ENCODE results near the gene COL26A1.
"Not testable (repeated sequence)": the region's sequence is repeated elsewhere in the genome, so short reads cannot be mapped to it uniquely, and the experiment has no call there.

COL26A1 gene

DNA sequence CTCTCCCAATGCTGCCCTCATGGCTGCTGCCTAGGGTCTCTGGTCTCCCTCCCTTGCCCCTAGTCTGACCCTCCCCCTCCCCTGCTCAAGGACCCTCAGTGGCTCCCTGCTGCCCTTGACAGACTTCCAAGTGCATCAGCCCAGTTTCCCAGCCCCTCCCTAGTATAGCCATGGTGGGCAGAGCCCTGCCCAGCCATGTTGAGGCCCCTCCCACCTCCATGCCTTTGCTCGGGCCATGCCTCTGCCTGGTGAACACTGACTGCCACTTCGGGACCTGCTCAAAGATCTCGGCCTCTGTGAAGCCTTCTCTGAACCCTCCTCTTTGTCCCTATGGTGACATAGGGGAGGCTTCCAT, 193.2 kb downstream of the COL26A1 start:
- H3K9ac ChIP-seq (ENCODE audit: low read depth in 1 of 2, low read length in 2 of 2) = no peak overlapping the region
- no peaks in the 10 kb centered on the region for H3K9me3 ChIP-seq (ENCODE audit: control insufficient read depth in 1 of 2, low read length in 2 of 2)
- H3K4me3 ChIP-seq (ENCODE audit: low read depth in 1 of 2, low read length in 2 of 2) = no peak overlapping the region
- H3K36me3 ChIP-seq (ENCODE audit: control insufficient read depth in 1 of 2, insufficient read depth in 2 of 2, low read length in 2 of 2) = no peaks in the 10 kb centered on the region
- no peak overlapping the region for H3K27ac ChIP-seq (ENCODE audit: low read depth, low read length)
- H3K27me3 ChIP-seq (ENCODE audit: control insufficient read depth in 1 of 2, insufficient read depth in 2 of 2, low read length in 2 of 2) = no peaks in the 10 kb centered on the region
- H3K4me1 ChIP-seq (ENCODE audit: control insufficient read depth in 1 of 2, insufficient read depth in 2 of 2, low read length in 2 of 2) = no peaks in the 10 kb centered on the region

DNA sequence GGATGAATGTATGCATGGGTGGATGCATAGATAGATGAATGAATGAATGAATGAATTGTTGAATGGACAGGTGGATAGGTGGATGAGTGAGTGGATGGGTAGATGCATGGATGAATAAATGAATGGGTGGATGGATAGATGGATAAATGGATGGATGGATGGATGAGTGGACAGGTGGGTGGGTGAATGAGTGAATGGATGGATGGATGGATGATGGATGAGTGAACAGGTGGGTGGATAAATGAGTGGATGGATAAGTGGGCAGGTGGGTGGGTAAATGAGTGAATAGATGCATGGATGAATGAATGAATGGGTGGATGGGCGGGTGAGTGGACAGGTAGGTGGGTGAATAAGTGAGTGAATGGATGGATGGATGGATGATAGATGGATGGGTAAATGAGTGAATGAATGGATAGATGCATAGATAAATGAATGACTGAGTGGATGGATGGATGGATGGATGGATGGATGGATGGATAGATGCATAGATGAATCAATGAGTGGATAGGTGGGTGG, 193.8 kb downstream of the COL26A1 start:
- Histone ChIP-seq H3K4me3 (ENCODE audit: low read depth in 1 of 2, low read length in 2 of 2) (no peak overlapping the region), H3K9ac (ENCODE audit: low read depth in 1 of 2, low read length in 2 of 2) (no peak overlapping the region), H3K4me1 (ENCODE audit: control insufficient read depth in 1 of 2, insufficient read depth in 2 of 2, low read length in 2 of 2) (no peaks in the 10 kb centered on the region), H3K27me3 (ENCODE audit: control insufficient read depth in 1 of 2, insufficient read depth in 2 of 2, low read length in 2 of 2) (no peaks in the 10 kb centered on the region), H3K27ac (ENCODE audit: low read depth, low read length) (no peak overlapping the region), H3K36me3 (ENCODE audit: control insufficient read depth in 1 of 2, insufficient read depth in 2 of 2, low read length in 2 of 2) (no peaks in the 10 kb centered on the region), H3K9me3 (ENCODE audit: control insufficient read depth in 1 of 2, low read length in 2 of 2) (no peaks in the 10 kb centered on the region)

DNA sequence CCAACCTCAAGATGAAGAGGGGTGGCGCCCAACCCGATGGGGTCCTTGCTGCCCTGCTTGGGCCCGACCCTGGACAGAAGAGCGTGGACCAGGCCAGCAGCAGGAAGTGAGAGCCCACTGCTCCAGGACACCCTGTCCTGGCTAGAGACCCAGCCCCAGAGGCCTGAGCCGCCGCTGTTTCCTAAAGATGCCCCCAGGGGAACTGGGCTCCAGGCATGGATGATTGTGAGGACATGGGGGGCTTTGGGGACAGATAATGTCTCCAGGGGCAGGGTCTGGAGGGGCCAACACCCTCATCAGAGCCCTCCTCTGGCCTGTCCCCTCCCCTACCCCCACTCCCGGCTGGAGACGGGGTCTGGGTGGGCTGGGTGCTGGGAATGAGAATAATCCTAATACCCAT, 194.7 kb downstream of the COL26A1 start:
- Histone ChIP-seq H3K36me3 (ENCODE audit: control insufficient read depth in 1 of 2, insufficient read depth in 2 of 2, low read length in 2 of 2) (no peaks in the 10 kb centered on the region), H3K4me3 (ENCODE audit: low read depth in 1 of 2, low read length in 2 of 2) (no peak overlapping the region), H3K27ac (ENCODE audit: low read depth, low read length) (no peak overlapping the region), H3K9me3 (ENCODE audit: control insufficient read depth in 1 of 2, low read length in 2 of 2) (no peaks in the 10 kb centered on the region), H3K9ac (ENCODE audit: low read depth in 1 of 2, low read length in 2 of 2) (no peak overlapping the region), H3K27me3 (ENCODE audit: control insufficient read depth in 1 of 2, insufficient read depth in 2 of 2, low read length in 2 of 2) (no peaks in the 10 kb centered on the region), H3K4me1 (ENCODE audit: control insufficient read depth in 1 of 2, insufficient read depth in 2 of 2, low read length in 2 of 2) (no peaks in the 10 kb centered on the region)

DNA sequence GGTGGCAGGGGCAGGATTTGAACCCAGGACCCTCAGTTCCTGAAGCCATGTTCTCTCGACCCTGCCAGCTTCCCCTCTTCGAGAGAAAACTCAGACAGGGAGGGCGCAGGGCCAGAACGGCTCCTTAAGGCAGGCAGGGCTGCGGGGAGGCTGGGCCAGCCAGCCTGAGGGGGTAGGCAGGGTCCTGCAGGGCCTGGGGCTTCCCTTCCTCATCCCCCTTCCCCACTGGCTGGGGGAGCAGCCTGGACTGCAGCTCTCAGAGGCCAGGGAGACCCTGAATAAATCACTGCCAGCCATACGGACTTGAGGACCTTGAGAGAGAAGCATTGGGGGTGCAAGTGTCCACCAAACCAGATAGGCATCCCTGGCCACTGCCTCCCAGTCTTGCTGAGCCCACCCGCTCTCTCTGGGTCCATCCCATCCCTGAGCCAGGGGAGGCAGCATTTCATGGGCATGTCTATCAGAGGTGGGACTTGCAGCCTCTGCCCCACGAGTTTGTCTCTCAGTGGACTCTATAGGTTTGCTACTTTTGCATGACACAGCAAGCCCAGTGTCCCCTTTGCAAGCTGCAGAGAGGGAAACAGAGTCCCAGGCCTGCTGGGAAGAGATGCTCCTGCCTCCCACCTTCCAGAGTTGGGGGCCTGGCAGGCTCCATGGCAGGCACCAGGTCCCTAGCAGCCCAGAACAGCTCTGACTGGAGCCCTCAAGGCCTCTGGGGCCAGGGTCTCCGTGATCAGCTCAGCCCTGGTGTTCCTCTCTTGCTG, 195.5 kb downstream of the COL26A1 start:
- Histone ChIP-seq H3K4me1 (ENCODE audit: control insufficient read depth in 1 of 2, insufficient read depth in 2 of 2, low read length in 2 of 2) (no peaks in the 10 kb centered on the region), H3K27ac (ENCODE audit: low read depth, low read length) (no peak overlapping the region), H3K9ac (ENCODE audit: low read depth in 1 of 2, low read length in 2 of 2) (no peak overlapping the region), H3K36me3 (ENCODE audit: control insufficient read depth in 1 of 2, insufficient read depth in 2 of 2, low read length in 2 of 2) (no peaks in the 10 kb centered on the region), H3K4me3 (ENCODE audit: low read depth in 1 of 2, low read length in 2 of 2) (no peak overlapping the region), H3K27me3 (ENCODE audit: control insufficient read depth in 1 of 2, insufficient read depth in 2 of 2, low read length in 2 of 2) (peaks cover 0 to 4% of the 10 kb centered on the region in 2 donors), H3K9me3 (ENCODE audit: control insufficient read depth in 1 of 2, low read length in 2 of 2) (no peaks in the 10 kb centered on the region)

DNA sequence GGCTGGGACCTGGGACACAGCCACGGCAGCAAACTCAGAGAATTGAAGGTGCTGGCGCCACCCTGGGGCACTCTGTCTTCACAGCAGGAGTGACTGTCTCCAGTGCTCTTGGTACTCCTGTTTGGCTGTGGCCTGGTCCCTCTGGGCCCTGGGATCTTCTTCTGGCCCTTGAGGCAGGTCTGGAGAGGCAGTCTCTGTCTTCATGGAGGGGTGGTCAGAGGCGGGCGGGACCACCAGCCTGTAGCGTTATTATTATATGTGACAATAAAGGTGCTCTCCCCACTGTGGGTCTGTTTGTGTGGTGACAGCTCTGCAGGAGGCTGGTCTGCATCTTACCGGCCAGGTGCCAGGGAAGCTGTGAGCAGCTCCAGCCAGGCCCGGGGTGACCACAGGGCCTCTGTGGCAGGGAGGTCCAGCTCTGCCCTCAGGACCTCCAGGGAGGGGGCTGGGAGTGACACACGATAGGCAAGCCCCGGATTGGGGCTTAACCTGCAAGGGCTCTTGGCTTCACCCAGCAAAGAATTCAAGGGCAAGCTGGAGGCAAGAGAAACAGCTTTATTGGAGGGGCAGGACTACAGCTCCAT, 196.2 kb downstream of the COL26A1 start:
- Histone ChIP-seq H3K9me3 (ENCODE audit: control insufficient read depth in 1 of 2, low read length in 2 of 2) (no peaks in the 10 kb centered on the region), H3K4me1 (ENCODE audit: control insufficient read depth in 1 of 2, insufficient read depth in 2 of 2, low read length in 2 of 2) (no peaks in the 10 kb centered on the region), H3K27ac (ENCODE audit: low read depth, low read length) (no peak overlapping the region), H3K9ac (ENCODE audit: low read depth in 1 of 2, low read length in 2 of 2) (no peak overlapping the region), H3K27me3 (ENCODE audit: control insufficient read depth in 1 of 2, insufficient read depth in 2 of 2, low read length in 2 of 2) (peaks cover 0 to 6% of the 10 kb centered on the region in 2 donors), H3K4me3 (ENCODE audit: low read depth in 1 of 2, low read length in 2 of 2) (no peak overlapping the region), H3K36me3 (ENCODE audit: control insufficient read depth in 1 of 2, insufficient read depth in 2 of 2, low read length in 2 of 2) (no peaks in the 10 kb centered on the region)

DNA sequence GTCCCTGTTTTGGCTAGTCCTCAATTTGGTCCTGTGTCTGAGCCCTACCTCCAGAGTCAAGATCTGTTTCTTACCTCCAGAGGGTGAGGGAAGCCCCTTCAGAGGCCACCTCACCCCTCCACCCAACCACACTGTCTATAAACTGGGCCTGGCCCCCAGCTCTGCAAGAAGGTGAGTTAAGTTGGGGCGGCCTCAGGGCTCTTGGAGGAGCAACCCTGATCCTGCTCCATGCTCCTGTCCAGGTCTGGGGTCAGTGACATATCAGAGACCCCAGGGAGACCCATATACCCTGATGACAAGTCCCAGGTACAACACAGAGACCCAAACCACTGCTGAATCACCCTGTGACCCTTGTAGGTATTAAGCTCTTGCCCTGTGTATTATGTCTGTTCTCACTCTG, 196.9 kb downstream of the COL26A1 start:
- Histone ChIP-seq H3K27ac (ENCODE audit: low read depth, low read length) (no peak overlapping the region), H3K4me3 (ENCODE audit: low read depth in 1 of 2, low read length in 2 of 2) (no peak overlapping the region), H3K4me1 (ENCODE audit: control insufficient read depth in 1 of 2, insufficient read depth in 2 of 2, low read length in 2 of 2) (no peaks in the 10 kb centered on the region), H3K9ac (ENCODE audit: low read depth in 1 of 2, low read length in 2 of 2) (no peak overlapping the region), H3K9me3 (ENCODE audit: control insufficient read depth in 1 of 2, low read length in 2 of 2) (no peaks in the 10 kb centered on the region), H3K36me3 (ENCODE audit: control insufficient read depth in 1 of 2, insufficient read depth in 2 of 2, low read length in 2 of 2) (no peaks in the 10 kb centered on the region), H3K27me3 (ENCODE audit: control insufficient read depth in 1 of 2, insufficient read depth in 2 of 2, low read length in 2 of 2) (peaks cover 0 to 6% of the 10 kb centered on the region in 2 donors)

DNA sequence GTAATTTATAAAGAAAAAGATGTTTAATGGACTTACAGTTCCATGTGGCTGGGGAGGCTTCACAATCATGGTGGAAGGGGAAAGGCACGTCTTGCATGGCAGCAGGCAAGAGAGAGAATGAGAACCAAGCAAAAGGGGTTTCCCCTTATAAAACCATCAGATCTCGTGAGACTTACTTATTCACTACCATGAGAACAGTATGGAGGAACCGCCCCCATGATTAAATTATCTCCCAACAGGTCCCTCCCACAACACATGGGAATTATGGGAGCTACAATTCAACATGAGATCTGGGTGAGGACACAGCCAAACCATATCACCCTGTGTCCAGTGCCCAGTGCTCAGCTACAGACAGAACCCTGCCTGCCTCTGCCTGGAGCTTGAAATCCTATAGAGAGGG, 197.3 kb downstream of the COL26A1 start:
- not testable (repeated sequence) for H3K36me3 ChIP-seq (ENCODE audit: control insufficient read depth in 1 of 2, insufficient read depth in 2 of 2, low read length in 2 of 2); H3K4me1 ChIP-seq (ENCODE audit: control insufficient read depth in 1 of 2, insufficient read depth in 2 of 2, low read length in 2 of 2); H3K4me3 ChIP-seq (ENCODE audit: low read depth in 1 of 2, low read length in 2 of 2); H3K27me3 ChIP-seq (ENCODE audit: control insufficient read depth in 1 of 2, insufficient read depth in 2 of 2, low read length in 2 of 2); H3K9ac ChIP-seq (ENCODE audit: low read depth in 1 of 2, low read length in 2 of 2); H3K9me3 ChIP-seq (ENCODE audit: control insufficient read depth in 1 of 2, low read length in 2 of 2); H3K27ac ChIP-seq (ENCODE audit: low read depth, low read length)

DNA sequence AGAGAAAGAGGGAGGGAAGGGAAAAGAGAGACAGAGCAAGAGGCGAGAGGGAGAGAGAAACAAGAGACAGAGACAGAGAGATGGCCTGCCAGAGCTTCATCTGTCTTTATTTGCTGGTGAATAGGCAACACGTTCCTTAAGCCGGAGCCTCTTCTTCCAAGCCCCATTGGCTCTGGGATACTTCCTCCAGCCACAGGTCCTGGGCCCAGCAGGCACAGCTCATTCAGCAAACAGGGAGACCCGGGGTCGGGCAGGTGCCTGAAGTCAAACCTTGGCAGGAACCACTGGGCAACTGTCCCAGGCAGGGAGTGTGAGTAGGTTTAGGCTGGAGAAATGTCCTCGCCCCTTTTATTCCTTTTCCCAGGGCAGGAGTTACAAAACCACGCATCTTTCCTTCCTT, 198.2 kb downstream of the COL26A1 start:
- H3K36me3 ChIP-seq (ENCODE audit: control insufficient read depth in 1 of 2, insufficient read depth in 2 of 2, low read length in 2 of 2) = no peaks in the 10 kb centered on the region

DNA sequence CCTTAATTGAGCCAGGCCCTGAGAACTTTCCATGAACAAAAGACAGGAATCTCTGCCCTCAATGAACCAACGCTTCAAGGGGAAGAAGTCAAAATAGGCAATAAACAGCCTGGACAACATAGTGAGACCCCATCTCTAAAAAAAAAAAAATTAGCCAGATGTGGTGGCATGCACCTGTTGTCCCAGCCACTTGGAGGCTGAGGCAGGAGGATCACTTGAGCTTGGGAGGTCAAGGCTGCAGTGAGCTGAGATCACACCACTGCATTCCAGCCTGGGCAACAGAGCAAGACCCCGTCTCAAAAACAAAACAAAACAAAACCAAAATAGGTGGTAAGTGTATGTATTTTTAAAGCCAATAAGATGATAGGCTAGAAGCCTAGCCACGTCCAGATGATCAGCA, 198.6 kb downstream of the COL26A1 start:
- not testable (repeated sequence) for H3K27me3 ChIP-seq (ENCODE audit: control insufficient read depth in 1 of 2, insufficient read depth in 2 of 2, low read length in 2 of 2)

More for the DNA sequence above, 198.2 kb downstream of the COL26A1 start:
- Histone ChIP-seq H3K4me3 (ENCODE audit: low read depth in 1 of 2, low read length in 2 of 2) (no peak overlapping the region), H3K27ac (ENCODE audit: low read depth, low read length) (no peak overlapping the region), H3K4me1 (ENCODE audit: control insufficient read depth in 1 of 2, insufficient read depth in 2 of 2, low read length in 2 of 2) (no peaks in the 10 kb centered on the region), H3K9ac (ENCODE audit: low read depth in 1 of 2, low read length in 2 of 2) (no peak overlapping the region), H3K27me3 (ENCODE audit: control insufficient read depth in 1 of 2, insufficient read depth in 2 of 2, low read length in 2 of 2) (peaks cover 0 to 6% of the 10 kb centered on the region in 2 donors), H3K9me3 (ENCODE audit: control insufficient read depth in 1 of 2, low read length in 2 of 2) (no peaks in the 10 kb centered on the region)

DNA sequence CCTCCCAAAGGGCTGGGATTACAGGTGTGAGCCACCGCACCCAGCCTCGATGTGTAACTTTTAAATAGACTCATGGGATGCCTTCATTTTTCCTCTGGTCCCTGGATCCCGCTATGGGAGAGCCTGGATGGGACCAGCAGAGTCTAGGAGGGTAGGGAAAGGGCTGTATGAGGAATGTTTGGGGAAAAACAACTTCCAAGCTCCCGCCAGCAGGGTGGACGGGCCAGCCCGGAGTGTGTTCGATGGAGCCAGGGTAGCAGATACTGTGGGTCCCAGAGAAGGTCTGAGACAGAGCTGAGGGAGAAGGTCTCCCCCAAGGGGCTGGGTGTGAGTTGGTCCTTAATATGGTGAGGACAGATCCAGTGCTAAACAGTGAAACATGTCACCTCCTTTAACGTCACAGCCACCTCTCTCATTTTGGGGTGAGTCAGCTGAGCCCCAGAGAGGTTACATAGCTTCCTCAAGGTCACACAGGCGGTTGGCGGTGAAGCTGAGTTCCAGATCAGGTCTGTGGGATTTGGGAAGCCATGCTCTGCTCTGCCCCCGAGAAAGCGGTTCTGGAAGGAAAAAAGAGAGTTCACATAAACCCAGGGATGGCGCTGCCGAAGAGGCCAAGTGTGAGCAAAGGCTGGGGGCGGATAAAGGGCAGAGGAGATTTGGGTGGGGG, 200.0 kb downstream of the COL26A1 start:
- H3K36me3 ChIP-seq (ENCODE audit: control insufficient read depth in 1 of 2, insufficient read depth in 2 of 2, low read length in 2 of 2) = no peaks in the 10 kb centered on the region
- H3K4me1 ChIP-seq (ENCODE audit: control insufficient read depth in 1 of 2, insufficient read depth in 2 of 2, low read length in 2 of 2) = no peaks in the 10 kb centered on the region
- H3K9ac ChIP-seq (ENCODE audit: low read depth in 1 of 2, low read length in 2 of 2) = no peak overlapping the region
- no peak overlapping the region for H3K27ac ChIP-seq (ENCODE audit: low read depth, low read length)
- H3K4me3 ChIP-seq (ENCODE audit: low read depth in 1 of 2, low read length in 2 of 2) = no peak overlapping the region
- peaks cover 0 to 6% of the 10 kb centered on the region in 2 donors for H3K27me3 ChIP-seq (ENCODE audit: control insufficient read depth in 1 of 2, insufficient read depth in 2 of 2, low read length in 2 of 2)
- no peaks in the 10 kb centered on the region for H3K9me3 ChIP-seq (ENCODE audit: control insufficient read depth in 1 of 2, low read length in 2 of 2)

More for the DNA sequence above, 198.6 kb downstream of the COL26A1 start:
- not testable (repeated sequence) for H3K4me3 ChIP-seq (ENCODE audit: low read depth in 1 of 2, low read length in 2 of 2); H3K9ac ChIP-seq (ENCODE audit: low read depth in 1 of 2, low read length in 2 of 2); H3K9me3 ChIP-seq (ENCODE audit: control insufficient read depth in 1 of 2, low read length in 2 of 2); H3K36me3 ChIP-seq (ENCODE audit: control insufficient read depth in 1 of 2, insufficient read depth in 2 of 2, low read length in 2 of 2); H3K4me1 ChIP-seq (ENCODE audit: control insufficient read depth in 1 of 2, insufficient read depth in 2 of 2, low read length in 2 of 2); H3K27ac ChIP-seq (ENCODE audit: low read depth, low read length)
